KMS-11 (cell line): ENCODE results near the gene CHMP2B.

Experiments used
- H2AFZ ChIP-seq: fragments of 200-600 bp; sonication (generic); 2 replicates; pipeline ENCODE4 v1.6.1; 2016; ENCODE audit warnings: antibody characterized with exemption, mixed run types, low read depth
- H3K27ac ChIP-seq: fragments of 200-600 bp; sonication (generic); 2 replicates; pipeline ENCODE4 v1.6.1; 2016; ENCODE audit warnings: mild to moderate bottlenecking, mixed run types
- H3K27me3 ChIP-seq: fragments of 200-600 bp; sonication (generic); 2 replicates; pipeline ENCODE4 v1.6.1; 2017; ENCODE audit warnings: mild to moderate bottlenecking, low read depth, mixed run types, moderate library complexity; ENCODE audit not compliant: insufficient read depth
- H3K36me3 ChIP-seq: fragments of 200-600 bp; sonication (generic); 2 replicates; pipeline ENCODE4 v1.6.1; 2017; ENCODE audit warnings: mild to moderate bottlenecking, mixed run types; ENCODE audit not compliant: insufficient read depth
- H3K4me1 ChIP-seq: fragments of 200-600 bp; sonication (generic); 2 replicates; pipeline ENCODE4 v1.6.1; 2016; ENCODE audit warnings: mild to moderate bottlenecking, low read depth, mixed run types; ENCODE audit not compliant: poor library complexity, severe bottlenecking
- H3K4me2 ChIP-seq: fragments of 200-600 bp; sonication (generic); 2 replicates; pipeline ENCODE4 v1.7.0; 2016; ENCODE audit warnings: mild to moderate bottlenecking, mixed run types
- H3K4me3 ChIP-seq: fragments of 200-600 bp; sonication (generic); IDR thresholded peaks from 2 replicates; pipeline ENCODE4 v1.6.1; 2017; ENCODE audit warnings: low read depth, low read length, mixed read lengths; ENCODE audit not compliant: insufficient read depth
- H3K79me2 ChIP-seq: fragments of 200-600 bp; sonication (generic); 2 replicates; pipeline ENCODE4 v1.6.1; 2016; ENCODE audit warnings: low read depth, mixed run types; ENCODE audit not compliant: insufficient read depth
- H3K9ac ChIP-seq: fragments of 200-600 bp; sonication (generic); 2 replicates; pipeline ENCODE4 v1.6.1; 2016; ENCODE audit warnings: mild to moderate bottlenecking, mixed run types
- H4K20me1 ChIP-seq: fragments of 200-600 bp; sonication (generic); 2 replicates; pipeline ENCODE4 v1.6.1; 2016; ENCODE audit warnings: mild to moderate bottlenecking, mixed run types; ENCODE audit not compliant: insufficient read depth
- TF ChIP-seq, protein P1 (sequence below): fragments of 200-600 bp; sonication (generic); conservative IDR thresholded peaks from 2 replicates; pipeline ENCODE4 v1.6.1; 2017; ENCODE audit warnings: low read depth, mild to moderate bottlenecking, antibody characterized with exemption, low read length, moderate library complexity, mixed read lengths

The CHMP2B gene

DNA sequence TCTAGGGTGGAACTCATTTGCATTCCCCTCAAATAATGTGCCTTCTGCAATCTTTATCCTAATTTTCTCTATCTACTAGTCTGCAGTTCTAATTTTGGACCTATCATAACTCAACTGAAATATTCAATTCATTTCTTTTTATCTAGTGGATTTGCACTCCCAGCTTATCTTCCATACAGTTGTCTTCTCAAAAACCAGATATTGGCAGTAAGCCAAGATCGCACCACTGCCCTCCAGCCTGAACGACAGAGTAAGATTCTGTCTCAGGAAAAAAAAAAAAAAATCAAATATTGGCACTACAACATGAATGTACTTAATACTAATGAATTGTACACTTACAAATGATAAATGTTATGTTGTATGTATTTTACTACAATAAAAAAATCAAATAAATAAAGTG is 18.0 kb upstream of the CHMP2B start:
- TF ChIP-seq, protein P1, sequence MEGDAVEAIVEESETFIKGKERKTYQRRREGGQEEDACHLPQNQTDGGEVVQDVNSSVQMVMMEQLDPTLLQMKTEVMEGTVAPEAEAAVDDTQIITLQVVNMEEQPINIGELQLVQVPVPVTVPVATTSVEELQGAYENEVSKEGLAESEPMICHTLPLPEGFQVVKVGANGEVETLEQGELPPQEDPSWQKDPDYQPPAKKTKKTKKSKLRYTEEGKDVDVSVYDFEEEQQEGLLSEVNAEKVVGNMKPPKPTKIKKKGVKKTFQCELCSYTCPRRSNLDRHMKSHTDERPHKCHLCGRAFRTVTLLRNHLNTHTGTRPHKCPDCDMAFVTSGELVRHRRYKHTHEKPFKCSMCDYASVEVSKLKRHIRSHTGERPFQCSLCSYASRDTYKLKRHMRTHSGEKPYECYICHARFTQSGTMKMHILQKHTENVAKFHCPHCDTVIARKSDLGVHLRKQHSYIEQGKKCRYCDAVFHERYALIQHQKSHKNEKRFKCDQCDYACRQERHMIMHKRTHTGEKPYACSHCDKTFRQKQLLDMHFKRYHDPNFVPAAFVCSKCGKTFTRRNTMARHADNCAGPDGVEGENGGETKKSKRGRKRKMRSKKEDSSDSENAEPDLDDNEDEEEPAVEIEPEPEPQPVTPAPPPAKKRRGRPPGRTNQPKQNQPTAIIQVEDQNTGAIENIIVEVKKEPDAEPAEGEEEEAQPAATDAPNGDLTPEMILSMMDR: no peak
- Histone ChIP-seq H3K4me1 (no peaks in the 10 kb centered on the region), H3K4me2 (no peak overlapping the region), H3K9ac (no peak overlapping the region), H3K27me3 (no peaks in the 10 kb centered on the region), H2AFZ (no peak overlapping the region), H3K36me3 (no peaks in the 10 kb centered on the region), H3K27ac (no peak overlapping the region), H3K79me2 (no peaks in the 10 kb centered on the region), H4K20me1 (no peaks in the 10 kb centered on the region), H3K4me3 (no peak overlapping the region)

DNA sequence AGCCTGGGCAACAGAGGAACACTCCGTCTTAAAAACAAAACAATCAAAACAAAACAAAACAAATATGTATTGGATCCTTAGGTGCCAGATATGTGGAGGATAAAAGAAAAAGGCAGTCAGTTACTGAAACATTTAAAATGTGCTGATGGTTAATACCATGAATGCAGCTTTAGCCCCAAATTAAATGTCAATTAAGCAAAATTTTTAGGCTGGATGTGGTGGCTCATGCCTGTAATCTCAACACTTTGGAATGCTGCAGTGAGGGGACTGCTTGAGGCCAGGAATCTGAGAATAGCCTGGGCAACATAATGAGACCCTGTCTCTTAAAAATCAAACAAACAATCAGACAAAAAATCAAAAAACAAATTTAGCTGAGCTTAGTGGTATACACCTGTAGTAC is 8.5 kb upstream of the CHMP2B start:
- Histone ChIP-seq H3K79me2 (no peaks in the 10 kb centered on the region), H3K9ac (no peak overlapping the region), H3K4me2 (no peak overlapping the region), H2AFZ (no peak overlapping the region), H3K4me3 (no peak overlapping the region), H3K4me1 (no peaks in the 10 kb centered on the region), H3K36me3 (no peaks in the 10 kb centered on the region), H4K20me1 (no peaks in the 10 kb centered on the region), H3K27me3 (no peaks in the 10 kb centered on the region), H3K27ac (no peak overlapping the region)
- TF ChIP-seq, protein P1: no peak

DNA sequence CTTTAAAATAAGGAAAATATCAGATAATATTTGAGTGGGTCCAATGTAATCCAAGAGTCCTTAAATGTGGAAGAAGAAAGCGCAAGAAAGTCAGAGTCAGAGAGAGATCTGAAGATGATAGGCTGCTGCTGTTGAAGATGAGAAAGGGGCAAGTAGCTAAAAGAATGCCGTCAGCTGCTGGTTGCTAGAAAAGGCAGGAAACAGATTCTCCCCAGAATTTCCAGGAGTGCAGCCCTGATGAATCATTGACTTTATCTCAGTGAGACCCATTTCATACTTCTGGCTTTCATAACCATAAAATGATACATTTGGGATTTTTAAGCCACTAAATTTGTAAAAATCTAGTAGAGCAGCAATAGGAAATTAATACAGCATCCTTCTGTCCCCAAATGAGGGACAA is 7.5 kb upstream of the CHMP2B start:
- H2AFZ ChIP-seq: no peak overlapping the region
- no peaks in the 10 kb centered on the region for H3K4me1 ChIP-seq
- H3K79me2 ChIP-seq: no peaks in the 10 kb centered on the region
- H4K20me1 ChIP-seq: no peaks in the 10 kb centered on the region
- H3K4me2 ChIP-seq: no peak overlapping the region
- H3K9ac ChIP-seq: no peak overlapping the region
- H3K4me3 ChIP-seq: no peak overlapping the region
- TF ChIP-seq, protein P1: no peak
- no peaks in the 10 kb centered on the region for H3K36me3 ChIP-seq
- H3K27ac ChIP-seq: no peak overlapping the region
- no peaks in the 10 kb centered on the region for H3K27me3 ChIP-seq

DNA sequence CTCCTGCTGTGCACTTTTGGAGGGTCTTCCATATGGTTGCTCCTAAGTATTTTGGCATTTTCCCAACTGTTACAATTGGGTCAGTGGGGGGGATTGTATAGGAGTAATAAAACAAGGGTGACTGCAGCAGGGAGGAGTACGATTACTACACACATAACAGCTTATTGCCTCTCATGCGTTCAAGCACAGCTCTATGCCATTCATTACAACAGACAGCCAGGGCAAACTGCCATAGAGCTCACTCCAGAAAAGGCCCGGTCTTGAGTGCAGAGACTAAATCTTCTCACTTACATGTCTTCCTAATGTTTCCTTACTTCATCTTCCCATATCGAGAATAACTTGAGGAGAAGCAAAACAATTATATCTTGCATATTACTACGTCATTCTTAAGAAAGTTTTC is 1.4 kb upstream of the CHMP2B start:
- no peak overlapping the region; the same call in 1 of the 2 replicates for H3K4me2 ChIP-seq
- H3K4me1 ChIP-seq: peaks cover 12% of the 10 kb centered on the region
- no peak overlapping the region for H3K4me3 ChIP-seq
- H3K9ac ChIP-seq: no peak overlapping the region
- TF ChIP-seq, protein P1: no peak
- no peaks in the 10 kb centered on the region for H4K20me1 ChIP-seq
- H2AFZ ChIP-seq: no peak overlapping the region
- no peaks in the 10 kb centered on the region for H3K36me3 ChIP-seq
- H3K79me2 ChIP-seq: peaks cover 6% of the 10 kb centered on the region; the same call in 1 of the 2 replicates
- H3K27me3 ChIP-seq: no peaks in the 10 kb centered on the region
- H3K27ac ChIP-seq: no peak overlapping the region
